ENCODE results near the gene ZDHHC23.

DNA sequence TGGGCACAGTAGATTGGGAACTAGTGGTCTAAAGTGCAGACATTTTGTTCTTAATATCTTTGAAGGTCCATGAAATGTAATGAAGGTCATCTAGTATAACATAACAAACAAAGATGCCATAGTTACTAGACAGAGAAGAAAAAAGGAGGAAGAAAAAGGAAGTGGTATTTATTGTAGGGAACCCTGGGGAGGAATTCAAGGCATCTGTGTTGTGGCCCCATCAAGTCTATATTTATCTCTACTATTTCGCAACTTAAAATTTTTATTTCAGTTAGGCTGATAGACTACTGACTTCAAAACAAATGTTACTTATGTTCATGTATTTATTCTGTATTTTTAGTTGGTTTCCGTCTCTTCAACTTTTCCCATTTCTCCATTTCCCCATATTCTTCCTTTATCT is 48.9 kb upstream of the ZDHHC23 start:
- TF ChIP-seq POLR2A (IDR thresholded peaks at IDR 0.05) (no peak), CTCF (IDR thresholded peaks at IDR 0.05) (no peak)
